ENCODE results near the gene ACP1.

The ACP1 gene

GRCh38 chr2:264493-265468, at the start of gene ACP1:
TSS of gene ACP1 (plus strand) at chr2:264947. CDS start at chr2:264965, 18 bp downstream.
- peak; percentile 90 to 93 for DNase-seq (ENCODE audit: low read depth in 2 of 2)

- DNase-seq (ENCODE audit: low read depth in 2 of 2) = no peak
Observed at GRCh38 chr2:216068-216467, 48.7 kb upstream of the ACP1 start.

GRCh38 chr2:223451-223850, 41.3 kb upstream of the ACP1 start:
- no peak for DNase-seq (ENCODE audit: low read depth in 2 of 2)

- no peak for DNase-seq (ENCODE audit: low read depth in 2 of 2)
Observed at GRCh38 chr2:223971-224760, 40.6 kb upstream of the ACP1 start.

- no peak for DNase-seq (ENCODE audit: low read depth in 2 of 2)
Observed at GRCh38 chr2:228115-228514, 36.6 kb upstream of the ACP1 start.

GRCh38 chr2:228518-229278, 36.0 kb upstream of the ACP1 start:
- no peak for DNase-seq (ENCODE audit: low read depth in 2 of 2)

GRCh38 chr2:231521-232185, 33.1 kb upstream of the ACP1 start:
- DNase-seq (ENCODE audit: low read depth in 2 of 2) = no peak

- no peak for DNase-seq (ENCODE audit: low read depth in 2 of 2)
Observed at GRCh38 chr2:233030-233429, 31.7 kb upstream of the ACP1 start.

GRCh38 chr2:234421-234820, 30.3 kb upstream of the ACP1 start:
- no peak for DNase-seq (ENCODE audit: low read depth in 2 of 2)

- DNase-seq (ENCODE audit: low read depth in 2 of 2) = no peak
Observed at GRCh38 chr2:236993-237539, 27.7 kb upstream of the ACP1 start.

GRCh38 chr2:237878-238277, 26.9 kb upstream of the ACP1 start:
- DNase-seq (ENCODE audit: low read depth in 2 of 2) = peak in 1 of 2 donors; percentile 1

- DNase-seq (ENCODE audit: low read depth in 2 of 2) = no peak
Observed at GRCh38 chr2:238431-238830, 26.3 kb upstream of the ACP1 start.

GRCh38 chr2:238869-239268, 25.9 kb upstream of the ACP1 start:
- DNase-seq (ENCODE audit: low read depth in 2 of 2) = no peak

- no peak for DNase-seq (ENCODE audit: low read depth in 2 of 2)
Observed at GRCh38 chr2:244547-244946, 20.2 kb upstream of the ACP1 start.

GRCh38 chr2:246489-247144, 18.1 kb upstream of the ACP1 start:
- no peak for DNase-seq (ENCODE audit: low read depth in 2 of 2)

- no peak for DNase-seq (ENCODE audit: low read depth in 2 of 2)
Observed at GRCh38 chr2:248724-249123, 16.0 kb upstream of the ACP1 start.

- DNase-seq (ENCODE audit: low read depth in 2 of 2) = no peak
Observed at GRCh38 chr2:249538-250042, 15.2 kb upstream of the ACP1 start.

GRCh38 chr2:252001-252602, 12.6 kb upstream of the ACP1 start:
- no peak for DNase-seq (ENCODE audit: low read depth in 2 of 2)

- no peak for DNase-seq (ENCODE audit: low read depth in 2 of 2)
Observed at GRCh38 chr2:253202-253638, 11.5 kb upstream of the ACP1 start.

- DNase-seq (ENCODE audit: low read depth in 2 of 2) = no peak
Observed at GRCh38 chr2:254241-254640, 10.5 kb upstream of the ACP1 start.
